Smooth muscle cell (in vitro differentiated cells): ENCODE data around the gene GPR65. TPM values are rescaled to one million over a fixed set of nuclear protein-coding genes. Genes with fewer than 3 reads are reported as not detected.

Experiments used
- DNase-seq: peaks from one replicate; lab custom pipeline; 2025; ENCODE audit not compliant: unreplicated experiment; lab: John Stamatoyannopoulos, UW
- H2AFZ ChIP-seq: fragments of 200-600 bp; sonication (generic); 2 replicates; pipeline ENCODE4 v1.6.0; 2016; ENCODE audit warnings: antibody characterized with exemption, low read depth, mild to moderate bottlenecking
- H3F3A ChIP-seq: fragments of 200-600 bp; sonication (generic); 2 replicates; pipeline ENCODE4 v1.6.0; 2017; ENCODE audit warnings: antibody characterized with exemption, low read depth
- H3K27ac ChIP-seq: fragments of 200-600 bp; sonication (generic); 2 replicates; pipeline ENCODE4 v1.5.1; 2016; ENCODE audit warnings: low read depth, mild to moderate bottlenecking
- H3K27me3 ChIP-seq: fragments of 200-600 bp; sonication (generic); 2 replicates; pipeline ENCODE4 v1.6.1; 2016; ENCODE audit warnings: low read depth, mild to moderate bottlenecking
- H3K36me3 ChIP-seq: fragments of 200-600 bp; sonication (generic); 2 replicates; pipeline ENCODE4 v1.5.1; 2016; ENCODE audit warnings: low read depth
- H3K4me1 ChIP-seq: fragments of 200-600 bp; sonication (generic); 2 replicates; pipeline ENCODE4 v1.5.1; 2016; ENCODE audit warnings: low read depth
- H3K4me2 ChIP-seq: fragments of 200-600 bp; sonication (generic); 2 replicates; pipeline ENCODE4 v1.6.0; 2016; ENCODE audit warnings: mild to moderate bottlenecking
- H3K4me3 ChIP-seq: fragments of 200-600 bp; sonication (generic); 2 replicates; pipeline ENCODE4 v1.5.1; 2016; ENCODE audit warnings: mild to moderate bottlenecking
- H3K79me2 ChIP-seq: fragments of 200-600 bp; sonication (generic); 2 replicates; pipeline ENCODE4 v1.6.0; 2016; ENCODE audit warnings: low read depth, mild to moderate bottlenecking
- H3K9ac ChIP-seq: fragments of 200-600 bp; sonication (generic); 2 replicates; pipeline ENCODE4 v1.6.0; 2016; ENCODE audit warnings: low read depth
- H3K9me3 ChIP-seq: fragments of 200-600 bp; sonication (generic); replicated peaks from 2 replicates; pipeline ENCODE4 v1.5.1; 2016; ENCODE audit warnings: low read depth
- H4K20me1 ChIP-seq: fragments of 200-600 bp; sonication (generic); 2 replicates; pipeline ENCODE4 v1.6.0; 2016; ENCODE audit warnings: low read depth
- WGBS: methylation state at CpG from one replicate; pipeline ENCODE4 v1.1.7; 2016; ENCODE audit warnings: low lambda C conversion rate; 5-methylcytosine and 5-hydroxymethylcytosine counted together
- polyA plus RNA-seq: library from polyadenylated mRNA; unstranded; fragments of >200 nt; fragmentation: Nextera tagmentation; extraction: Ambion mirVana; gene quantifications from 2 replicates; pipeline ENCODE4 v1.2.1, GENCODE V29; 2016
- total RNA-seq: library from RNA; depleted of rRNA; stranded (reverse); fragments of >200 nt; gene quantifications from 2 replicates; pipeline ENCODE4 v1.2.3, GENCODE V29; 2014
- TF ChIP-seq, protein P1 (sequence below): fragments of 200-600 bp; sonication (generic); IDR thresholded peaks from 2 replicates; pipeline ENCODE4 v1.5.1; 2017; ENCODE audit warnings: borderline replicate concordance, mild to moderate bottlenecking, antibody characterized with exemption; ENCODE audit not compliant: insufficient read depth, poor library complexity, severe bottlenecking

GPR65 gene
- total and polyA plus RNA-seq, 2 experiments from 2014 or later = 0.09 TPM; not detected in 1

DNA sequence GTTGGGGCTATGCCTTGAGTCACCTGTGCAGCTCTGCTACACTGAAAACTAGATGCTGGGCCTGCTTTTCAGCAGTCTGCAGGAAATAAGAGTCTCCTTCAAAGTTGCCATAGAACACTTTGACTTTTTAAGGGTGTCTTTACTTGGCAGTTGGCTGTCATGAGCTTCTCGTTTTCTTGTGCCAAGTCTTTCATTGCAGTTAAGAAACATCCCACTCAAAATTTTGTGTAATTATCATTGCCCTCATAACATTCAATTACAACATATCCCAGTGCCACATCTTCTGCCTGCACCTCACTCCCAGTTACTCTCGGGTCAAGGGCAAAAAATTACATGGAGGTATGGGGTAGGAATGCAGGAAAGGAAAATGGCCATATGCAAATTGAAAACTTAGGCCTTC is 29.1 kb downstream of the GPR65 start:
- WGBS = 92% methylated on average over 2 of the region's 2 CpGs
- Histone ChIP-seq H2AFZ (no peak overlapping the region), H3K4me1 (no peaks in the 10 kb centered on the region), H3K4me3 (no peak overlapping the region), H3K9me3 (no peaks in the 10 kb centered on the region), H3K79me2 (no peaks in the 10 kb centered on the region), H3K27ac (no peak overlapping the region), H3K27me3 (no peaks in the 10 kb centered on the region), H3K4me2 (no peak overlapping the region), H3F3A (no peaks in the 10 kb centered on the region), H3K36me3 (no peaks in the 10 kb centered on the region), H4K20me1 (no peaks in the 10 kb centered on the region), H3K9ac (no peak overlapping the region)
- DNase-seq = no peak
- TF ChIP-seq, protein P1, sequence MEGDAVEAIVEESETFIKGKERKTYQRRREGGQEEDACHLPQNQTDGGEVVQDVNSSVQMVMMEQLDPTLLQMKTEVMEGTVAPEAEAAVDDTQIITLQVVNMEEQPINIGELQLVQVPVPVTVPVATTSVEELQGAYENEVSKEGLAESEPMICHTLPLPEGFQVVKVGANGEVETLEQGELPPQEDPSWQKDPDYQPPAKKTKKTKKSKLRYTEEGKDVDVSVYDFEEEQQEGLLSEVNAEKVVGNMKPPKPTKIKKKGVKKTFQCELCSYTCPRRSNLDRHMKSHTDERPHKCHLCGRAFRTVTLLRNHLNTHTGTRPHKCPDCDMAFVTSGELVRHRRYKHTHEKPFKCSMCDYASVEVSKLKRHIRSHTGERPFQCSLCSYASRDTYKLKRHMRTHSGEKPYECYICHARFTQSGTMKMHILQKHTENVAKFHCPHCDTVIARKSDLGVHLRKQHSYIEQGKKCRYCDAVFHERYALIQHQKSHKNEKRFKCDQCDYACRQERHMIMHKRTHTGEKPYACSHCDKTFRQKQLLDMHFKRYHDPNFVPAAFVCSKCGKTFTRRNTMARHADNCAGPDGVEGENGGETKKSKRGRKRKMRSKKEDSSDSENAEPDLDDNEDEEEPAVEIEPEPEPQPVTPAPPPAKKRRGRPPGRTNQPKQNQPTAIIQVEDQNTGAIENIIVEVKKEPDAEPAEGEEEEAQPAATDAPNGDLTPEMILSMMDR = no peak

DNA sequence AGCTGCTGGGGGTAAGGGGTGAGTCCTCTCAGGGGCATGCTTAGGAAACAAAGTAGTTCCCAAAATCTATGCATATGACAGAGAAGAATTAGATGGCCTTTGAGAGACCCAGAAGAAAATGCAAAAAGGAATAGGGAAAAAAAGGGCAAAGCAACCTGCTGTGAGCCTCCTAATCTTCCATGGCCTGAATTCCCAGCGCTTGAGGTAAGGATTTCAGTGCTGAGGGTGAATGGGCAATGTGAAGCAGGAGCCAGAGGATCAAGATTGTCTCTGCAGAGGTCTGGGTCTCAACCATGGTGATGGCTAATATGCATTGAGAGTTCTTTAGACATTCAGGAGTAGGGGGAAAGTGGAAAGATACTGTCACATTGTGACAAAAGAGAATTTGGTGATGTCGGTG is 31.5 kb downstream of the GPR65 start:
- WGBS = 73% methylated on average over 2 of the region's 2 CpGs
- Histone ChIP-seq H3K4me2 (no peak overlapping the region), H3K27me3 (no peaks in the 10 kb centered on the region), H3K4me1 (no peaks in the 10 kb centered on the region), H3F3A (no peaks in the 10 kb centered on the region), H3K79me2 (no peaks in the 10 kb centered on the region), H3K36me3 (no peaks in the 10 kb centered on the region), H2AFZ (no peak overlapping the region), H3K9ac (no peak overlapping the region), H4K20me1 (no peaks in the 10 kb centered on the region), H3K9me3 (no peaks in the 10 kb centered on the region), H3K4me3 (no peak overlapping the region), H3K27ac (no peak overlapping the region)
- no peak for DNase-seq
- TF ChIP-seq, protein P1 = no peak

DNA sequence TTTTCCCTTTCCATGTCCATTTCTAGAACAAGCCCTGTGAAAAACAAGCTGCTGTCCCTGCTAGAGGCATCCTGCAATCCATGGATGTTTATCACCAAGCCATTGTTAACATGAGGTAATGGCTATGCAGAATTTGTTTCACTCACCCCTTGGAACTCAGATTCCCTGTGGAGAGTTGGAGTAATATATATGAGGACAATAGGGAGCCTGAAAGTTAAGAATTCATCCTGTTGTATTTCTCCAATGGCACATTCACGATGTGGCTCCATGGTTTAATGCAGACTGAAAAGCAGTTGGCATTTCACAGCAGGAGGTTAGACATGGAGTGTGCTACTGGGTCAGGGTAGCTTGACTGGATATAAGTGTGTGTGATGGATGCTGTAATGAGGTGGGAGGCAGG is 32.4 kb downstream of the GPR65 start:
- H3F3A ChIP-seq = no peaks in the 10 kb centered on the region
- TF ChIP-seq, protein P1 = no peak
- no peak overlapping the region for H3K9ac ChIP-seq
- no peak for DNase-seq
- H4K20me1 ChIP-seq = no peaks in the 10 kb centered on the region
- H3K36me3 ChIP-seq = no peaks in the 10 kb centered on the region
- no peaks in the 10 kb centered on the region for H3K9me3 ChIP-seq
- H2AFZ ChIP-seq = no peak overlapping the region
- no peaks in the 10 kb centered on the region for H3K79me2 ChIP-seq
- H3K4me3 ChIP-seq = no peak overlapping the region
- no peaks in the 10 kb centered on the region for H3K27me3 ChIP-seq
- no peaks in the 10 kb centered on the region for H3K4me1 ChIP-seq
- H3K4me2 ChIP-seq = no peak overlapping the region
- 90% methylated on average over 1 of the region's 1 CpG for WGBS
- H3K27ac ChIP-seq = no peak overlapping the region

DNA sequence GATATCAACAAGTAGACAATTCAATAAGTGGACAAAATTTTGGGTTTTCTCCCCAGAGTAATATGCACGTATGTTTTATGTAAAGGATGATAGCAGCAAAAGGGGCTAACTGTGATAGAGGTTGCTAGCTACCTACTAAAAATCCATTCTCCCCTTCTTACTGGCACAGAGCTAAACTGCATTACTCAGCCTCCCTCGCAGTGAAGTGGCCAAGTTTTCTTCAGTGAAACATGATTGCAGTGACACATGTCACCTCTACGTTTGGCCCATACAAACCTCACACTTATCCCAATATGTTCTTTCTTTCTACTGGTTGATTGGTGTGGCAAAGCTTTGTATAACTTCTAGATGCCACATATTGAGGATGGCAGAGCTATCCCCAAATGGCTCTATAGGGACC is 34.3 kb downstream of the GPR65 start:
- TF ChIP-seq, protein P1 = no peak
- Histone ChIP-seq H3K79me2 (no peaks in the 10 kb centered on the region), H3K36me3 (no peaks in the 10 kb centered on the region), H3K27ac (no peak overlapping the region), H3K9me3 (no peaks in the 10 kb centered on the region), H3K9ac (no peak overlapping the region), H3K27me3 (no peaks in the 10 kb centered on the region), H3K4me2 (no peak overlapping the region), H4K20me1 (no peaks in the 10 kb centered on the region), H2AFZ (no peak overlapping the region), H3K4me3 (no peak overlapping the region), H3F3A (no peaks in the 10 kb centered on the region), H3K4me1 (no peaks in the 10 kb centered on the region)
- 79% methylated on average over 3 of the region's 3 CpGs for WGBS
- DNase-seq = no peak
